Right ventricle myocardium superior (tissue), 1 donor: ENCODE results near the gene RDH16. TPM values are rescaled to one million over a fixed set of nuclear protein-coding genes. Genes with fewer than 3 reads are reported as not detected.
"Not testable (repeated sequence)": the region's sequence is repeated elsewhere in the genome, so short reads cannot be mapped to it uniquely, and the experiment has no call there.

ENCODE experiments used
- ATAC-seq: fragments of 200-7000 bp; cut with Tn5 transposase; one replicate; pipeline ENCODE4 v1.9.1; 2020; ENCODE audit warnings: mild to moderate bottlenecking; ENCODE audit not compliant: poor library complexity
- DNase-seq: peaks from one replicate; pipeline ENCODE4 v3.0.0-alpha.2; 2020
- intact Hi-C: fragments of 100-400 bp; cut with DNase I; formaldehyde crosslinking; loops from one replicate; pipeline ENCODE4 v1.11.2; 2022
- total RNA-seq: library from RNA; stranded (reverse); fragmentation: NEBNext Ultra II Directional; extraction: Animal tissue kit (Norgen Biotek cat#: 25700); gene quantifications from one replicate; pipeline ENCODE4 v1.2.1, GENCODE V29; 2021
- donor health status: DM: no; HTN: yes; CAD: no; lungs with severe emphysema.

RDH16 gene
- total RNA-seq, 1 donor from 2014 or later: 0.24 TPM

GRCh38 chr12:56963557-56963956 lies 6.1 kb upstream of the RDH16 start:
- ATAC-seq, intact Hi-C loops, DNase-seq: not testable (repeated sequence)

- intact Hi-C loops, ATAC-seq, DNase-seq: not testable (repeated sequence)
Observed at GRCh38 chr12:56962247-56962646, 4.8 kb upstream of the RDH16 start.

GRCh38 chr12:56958422-56958821 lies 1.0 kb upstream of the RDH16 start:
- intact Hi-C loops: no loop called here
- ATAC-seq: no peak

GRCh38 chr12:56955631-56956256 lies 1.7 kb downstream of the RDH16 start:
- no peak for DNase-seq
- intact Hi-C loops: no loop called here
- ATAC-seq: no peak

More at GRCh38 chr12:56958422-56958821, 1.0 kb upstream of the RDH16 start:
- DNase-seq: no peak

GRCh38 chr12:56954958-56955355 lies 2.5 kb downstream of the RDH16 start:
- DNase-seq: no peak
- no peak for ATAC-seq
- intact Hi-C loops: no loop called here

GRCh38 chr12:56954057-56954957 lies 3.1 kb downstream of the RDH16 start:
- ATAC-seq (no peak), DNase-seq (no peak)

GRCh38 chr12:56953314-56953713 lies 4.1 kb downstream of the RDH16 start:
- ATAC-seq (no peak), DNase-seq (no peak)
- intact Hi-C loops: no loop called here

More at GRCh38 chr12:56954057-56954957, 3.1 kb downstream of the RDH16 start:
- intact Hi-C loops: no loop called here

- ATAC-seq: no peak
- no peak for DNase-seq
- intact Hi-C loops: no loop called here
Observed at GRCh38 chr12:56951582-56952339, 5.6 kb downstream of the RDH16 start.

GRCh38 chr12:56948881-56949280 lies 8.5 kb downstream of the RDH16 start:
- ATAC-seq (no peak), DNase-seq (no peak)
- intact Hi-C loops: no loop called here

GRCh38 chr12:56948457-56948777 lies 9.0 kb downstream of the RDH16 start:
- intact Hi-C loops: no loop called here
- ATAC-seq (no peak), DNase-seq (no peak)

- intact Hi-C loops: no loop called here
- ATAC-seq (no peak), DNase-seq (no peak)
Observed at GRCh38 chr12:56947633-56948456, 9.6 kb downstream of the RDH16 start.

- no peak for DNase-seq
- intact Hi-C loops: no loop called here
- ATAC-seq: no peak
Observed at GRCh38 chr12:56943878-56944277, 13.5 kb downstream of the RDH16 start.

- DNase-seq, intact Hi-C loops, ATAC-seq: not testable (repeated sequence)
Observed at GRCh38 chr12:56943374-56943773, 14.0 kb downstream of the RDH16 start.

GRCh38 chr12:56941299-56942017 lies 15.9 kb downstream of the RDH16 start:
- ATAC-seq: no peak
- intact Hi-C loops: no loop called here
- DNase-seq: no peak

GRCh38 chr12:56940942-56941298 lies 16.5 kb downstream of the RDH16 start:
- DNase-seq, intact Hi-C loops, ATAC-seq: not testable (repeated sequence)

- DNase-seq (no peak), ATAC-seq (no peak)
- intact Hi-C loops: no loop called here
Observed at GRCh38 chr12:56935752-56936151, 21.7 kb downstream of the RDH16 start.

GRCh38 chr12:56935157-56935556 lies 22.3 kb downstream of the RDH16 start:
- DNase-seq (no peak), ATAC-seq (no peak)
- intact Hi-C loops: no loop called here
